Endometrium (tissue), 2 donors: Measurements from ENCODE around the gene TRAF3IP1.
A peak's percentile ranks its signal among the peaks of the same experiment; 100 is the strongest.
"Not testable (repeated sequence)": the region's sequence is repeated elsewhere in the genome, so short reads cannot be mapped to it uniquely, and the experiment has no call there.

Experiments used
- FAIRE-seq: peaks from 2 replicates; lab custom pipeline; 2012; peaks lifted over from hg19 to GRCh38; lab: Jason Lieb, UNC
- donor health status: control.
- donor health status: control.

TRAF3IP1 gene

DNA sequence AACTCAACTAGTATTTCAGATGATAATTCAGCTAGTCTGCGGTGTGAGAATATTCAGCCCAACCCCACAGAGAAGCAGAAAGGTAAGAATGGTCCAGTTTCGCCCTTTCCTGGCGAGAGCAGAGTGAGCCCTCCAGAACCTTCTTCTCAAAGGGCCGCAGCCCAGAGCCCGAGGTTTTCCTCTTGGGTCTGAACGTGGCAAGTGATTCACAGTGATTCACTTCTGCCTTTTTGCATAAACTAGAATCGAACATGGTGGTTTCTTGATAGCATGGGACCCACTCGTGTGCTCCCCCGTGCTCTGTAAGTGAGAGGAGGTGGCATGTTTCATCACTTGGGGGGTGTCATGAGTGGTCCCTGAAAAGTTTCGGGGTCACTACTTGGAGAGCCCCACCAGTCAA, 24.2 kb downstream of the TRAF3IP1 start:
- FAIRE-seq: no peak

DNA sequence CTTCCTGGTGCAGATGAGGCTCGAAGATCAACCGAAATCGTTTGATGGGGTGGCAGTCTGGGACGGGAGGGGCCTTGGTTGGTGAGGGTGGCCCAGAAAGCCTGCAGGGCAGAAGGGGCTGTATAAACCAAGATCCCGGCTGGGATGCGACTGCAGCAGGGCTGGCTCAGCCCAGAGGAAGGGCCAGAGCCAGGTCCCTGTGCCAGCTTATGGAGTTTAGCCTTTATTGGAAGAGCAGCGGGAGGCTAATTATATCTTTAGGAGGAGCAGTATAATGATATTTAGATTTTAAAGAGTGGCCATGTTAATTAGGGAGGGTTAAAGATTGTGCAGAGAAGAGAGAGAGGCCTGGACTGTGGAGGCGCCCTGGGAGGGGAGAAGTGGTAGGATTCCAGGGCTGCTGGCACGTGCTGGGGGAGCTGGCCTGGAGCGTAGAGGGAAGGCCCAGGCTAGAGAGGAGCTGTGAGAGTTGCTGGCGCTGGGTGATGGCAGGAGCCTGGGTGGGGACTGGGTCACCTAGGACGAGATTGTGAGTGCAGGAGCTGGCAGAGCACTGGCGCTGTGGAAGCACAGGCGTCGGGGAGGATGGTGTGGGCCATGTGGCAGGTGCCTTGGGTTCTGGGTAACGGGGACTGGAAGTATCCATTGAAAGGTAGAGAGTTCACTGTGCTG, 25.1 kb downstream of the TRAF3IP1 start:
- no peak for FAIRE-seq

DNA sequence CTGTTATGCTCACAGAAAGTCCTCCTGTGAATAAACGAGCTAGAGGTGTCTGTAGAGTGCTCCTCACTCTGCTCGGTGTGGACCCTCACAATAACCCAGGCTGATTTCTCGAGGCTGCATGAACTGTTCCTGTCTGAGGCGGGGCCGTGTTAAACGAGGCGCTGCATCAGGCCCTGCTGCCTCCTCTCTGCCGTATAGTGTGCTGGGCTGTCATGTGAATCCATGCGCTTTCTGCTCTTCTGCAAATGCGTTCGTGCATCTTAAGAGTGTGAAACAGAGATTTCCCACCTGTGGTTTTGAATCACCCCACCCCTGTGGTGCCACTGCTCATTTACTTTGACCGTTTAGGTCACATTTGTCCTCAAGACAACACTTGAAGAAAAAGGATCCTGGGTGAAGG, 26.2 kb downstream of the TRAF3IP1 start:
- FAIRE-seq: no peak

DNA sequence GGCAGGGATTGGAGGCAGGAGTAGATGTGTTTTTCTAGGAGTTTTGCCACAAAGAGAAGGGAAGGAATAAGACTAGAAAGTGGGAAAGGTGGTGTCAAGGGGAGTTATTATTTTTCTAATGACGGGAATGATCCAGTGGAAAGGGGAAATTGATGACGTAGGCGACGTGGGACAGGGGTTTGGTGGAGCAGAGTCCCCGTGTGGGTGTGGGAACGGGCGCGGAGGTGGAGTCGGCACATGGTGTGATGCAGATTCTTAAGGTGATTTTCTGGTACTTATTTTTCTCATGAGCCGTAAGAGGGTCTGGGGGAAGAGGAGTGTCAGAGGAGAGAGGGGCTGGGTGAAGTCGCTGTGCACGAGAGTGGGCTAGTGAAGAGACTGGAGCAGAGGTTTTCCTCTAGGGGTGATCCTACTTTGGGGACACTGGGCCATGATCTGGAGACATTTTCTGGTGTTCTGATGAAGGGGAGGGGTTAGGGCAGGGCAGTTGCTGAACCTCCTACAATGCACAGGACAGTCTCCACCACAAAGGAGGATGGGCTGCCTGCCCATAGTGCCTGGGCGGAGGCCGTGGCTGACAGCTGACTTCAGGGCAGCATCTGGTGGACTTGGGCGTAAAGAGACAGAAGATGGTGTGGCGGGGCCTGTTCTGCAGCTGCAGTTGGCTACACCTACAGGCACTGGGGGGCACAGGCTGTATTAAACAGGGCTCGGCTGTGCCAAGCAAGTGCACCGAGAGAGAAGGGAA, 30.0 kb downstream of the TRAF3IP1 start:
- no peak for FAIRE-seq

DNA sequence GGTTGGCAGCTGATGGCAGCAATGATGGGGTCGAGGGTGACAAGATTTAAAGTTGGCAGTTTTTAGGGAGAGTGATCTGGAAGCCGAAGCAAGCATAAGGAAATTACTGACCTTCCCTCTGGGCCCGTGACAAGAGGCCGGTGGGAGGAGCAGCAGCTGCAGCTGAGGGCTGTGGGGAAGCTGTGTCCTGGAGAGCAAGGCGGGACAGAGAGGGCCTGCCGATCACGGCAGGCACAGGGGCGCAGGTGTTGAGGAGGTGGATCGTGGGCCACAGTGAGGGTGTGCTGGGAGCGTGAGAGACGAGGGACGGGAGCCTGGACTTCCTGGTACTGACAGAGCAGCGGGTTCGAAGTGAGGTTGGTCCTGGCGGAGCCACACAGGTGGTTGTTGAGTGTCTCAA, 31.0 kb downstream of the TRAF3IP1 start:
- FAIRE-seq: no peak

DNA sequence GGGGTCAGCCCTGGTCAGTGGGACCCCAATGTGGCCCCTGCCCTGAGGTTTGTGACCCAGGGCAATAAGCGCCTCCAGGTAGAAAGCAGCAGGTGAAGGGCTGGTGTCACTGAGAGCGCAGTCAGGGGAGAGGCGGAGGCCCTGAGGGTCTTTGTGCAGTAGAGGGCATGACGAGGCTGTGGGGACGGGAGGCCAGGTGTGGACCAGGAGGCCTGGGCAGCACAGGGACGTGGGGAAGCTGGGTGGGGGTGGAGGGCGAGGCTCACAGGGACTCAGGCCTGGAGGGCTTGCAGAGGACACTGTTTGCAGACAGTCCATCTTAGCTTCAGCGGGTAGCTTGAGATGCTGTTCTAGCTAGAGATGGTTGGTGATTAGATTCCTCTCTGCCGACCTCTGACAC, 32.0 kb downstream of the TRAF3IP1 start:
- FAIRE-seq: no peak

DNA sequence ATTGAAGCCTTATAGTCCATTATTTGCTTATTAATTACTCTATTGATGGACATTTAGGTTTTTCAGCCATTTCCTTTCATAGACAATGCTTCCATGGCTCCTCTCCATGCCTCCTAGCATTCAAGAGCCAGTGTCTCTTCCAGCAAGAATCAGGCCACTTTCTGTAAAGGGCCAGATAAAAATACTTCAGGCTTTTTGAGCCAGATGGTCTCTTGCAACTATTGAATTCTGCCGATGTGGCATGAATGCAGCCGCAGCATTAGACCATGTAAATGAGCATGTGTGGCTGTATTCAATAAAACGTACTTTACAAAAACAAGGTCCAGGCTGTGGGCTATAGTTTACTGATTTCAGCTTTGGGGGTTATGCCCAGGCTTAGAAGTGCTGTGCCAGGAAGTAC, 38.5 kb downstream of the TRAF3IP1 start:
- FAIRE-seq: no peak

DNA sequence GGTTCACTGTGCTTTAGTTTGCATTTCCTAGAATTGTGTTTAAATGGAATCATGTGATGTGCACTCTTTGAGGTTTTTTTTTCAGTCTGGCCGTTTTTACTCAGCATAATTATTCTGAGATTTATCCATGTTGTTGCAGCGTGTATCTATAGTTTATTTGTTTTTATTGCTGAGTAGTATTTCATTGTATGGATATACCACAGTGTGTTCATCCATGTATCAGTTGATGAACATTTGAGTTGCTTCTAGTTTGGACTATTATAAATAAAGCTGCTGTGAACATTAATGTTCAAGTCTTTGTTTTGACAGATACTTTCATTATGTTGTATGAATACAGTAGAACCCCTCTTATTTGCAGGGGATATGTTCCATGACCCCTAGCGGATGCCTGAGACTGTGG, 39.1 kb downstream of the TRAF3IP1 start:
- no peak for FAIRE-seq

DNA sequence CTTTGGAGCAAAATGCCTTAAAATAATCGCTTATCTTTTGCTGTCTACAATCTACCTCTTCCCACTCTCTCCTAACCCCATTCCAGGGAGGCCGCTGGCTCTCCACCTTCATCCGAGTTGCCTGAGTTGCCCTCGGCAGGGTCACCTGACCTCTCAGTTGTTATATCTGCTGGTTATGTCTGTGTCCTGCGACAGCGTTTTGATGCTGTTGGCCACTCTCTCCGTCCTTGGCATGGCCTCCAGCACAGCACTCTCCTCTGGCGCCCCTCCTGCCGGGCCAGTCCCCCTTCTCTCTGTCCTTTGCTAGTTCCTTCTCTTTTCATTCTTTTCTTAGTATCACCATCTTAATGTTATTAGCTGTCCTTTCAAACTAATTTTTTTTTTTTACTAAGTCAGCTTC, 41.6 kb downstream of the TRAF3IP1 start:
- no peak for FAIRE-seq

DNA sequence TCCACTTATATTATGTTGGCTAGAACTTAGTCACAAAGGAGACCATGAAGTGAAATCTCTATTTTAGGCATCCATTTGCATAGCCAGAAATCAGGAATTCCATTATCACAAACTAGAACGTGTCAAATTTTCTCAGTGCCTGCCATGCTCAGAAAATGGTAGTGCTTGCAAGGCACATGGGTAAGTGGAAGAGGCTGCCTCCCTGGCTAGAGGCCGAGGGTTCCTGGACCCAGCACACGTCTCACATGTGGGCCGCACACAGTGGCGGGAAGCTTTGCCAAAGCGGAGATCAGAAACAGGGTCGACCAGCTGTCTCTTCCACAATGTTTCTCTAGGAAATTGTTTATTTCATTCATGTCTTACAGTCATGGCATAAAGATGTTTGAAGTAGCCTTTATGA, 42.3 kb downstream of the TRAF3IP1 start:
- no peak for FAIRE-seq

DNA sequence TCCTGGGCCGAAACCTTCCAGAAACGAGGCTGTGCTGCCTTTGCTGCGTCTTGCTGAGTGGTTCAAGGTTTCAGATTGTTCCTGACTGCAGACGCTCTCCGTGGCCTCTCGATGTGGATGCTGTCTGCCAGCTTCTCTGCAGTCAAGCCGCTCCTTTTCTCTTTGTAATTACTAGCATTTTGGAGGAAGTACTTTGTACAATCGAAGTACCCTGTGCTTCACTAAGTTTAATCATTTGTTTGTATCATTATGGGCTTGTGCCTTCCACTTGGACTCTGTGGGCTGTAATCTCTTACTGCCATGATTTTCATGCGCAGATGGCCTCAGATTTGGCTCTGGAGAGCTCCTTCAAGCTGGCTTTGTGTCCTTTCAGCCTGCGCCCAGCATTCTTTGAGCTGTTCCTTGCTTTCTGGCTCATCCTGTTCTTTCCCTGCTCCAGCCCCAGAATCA, 49.3 kb downstream of the TRAF3IP1 start:
- no peak for FAIRE-seq

DNA sequence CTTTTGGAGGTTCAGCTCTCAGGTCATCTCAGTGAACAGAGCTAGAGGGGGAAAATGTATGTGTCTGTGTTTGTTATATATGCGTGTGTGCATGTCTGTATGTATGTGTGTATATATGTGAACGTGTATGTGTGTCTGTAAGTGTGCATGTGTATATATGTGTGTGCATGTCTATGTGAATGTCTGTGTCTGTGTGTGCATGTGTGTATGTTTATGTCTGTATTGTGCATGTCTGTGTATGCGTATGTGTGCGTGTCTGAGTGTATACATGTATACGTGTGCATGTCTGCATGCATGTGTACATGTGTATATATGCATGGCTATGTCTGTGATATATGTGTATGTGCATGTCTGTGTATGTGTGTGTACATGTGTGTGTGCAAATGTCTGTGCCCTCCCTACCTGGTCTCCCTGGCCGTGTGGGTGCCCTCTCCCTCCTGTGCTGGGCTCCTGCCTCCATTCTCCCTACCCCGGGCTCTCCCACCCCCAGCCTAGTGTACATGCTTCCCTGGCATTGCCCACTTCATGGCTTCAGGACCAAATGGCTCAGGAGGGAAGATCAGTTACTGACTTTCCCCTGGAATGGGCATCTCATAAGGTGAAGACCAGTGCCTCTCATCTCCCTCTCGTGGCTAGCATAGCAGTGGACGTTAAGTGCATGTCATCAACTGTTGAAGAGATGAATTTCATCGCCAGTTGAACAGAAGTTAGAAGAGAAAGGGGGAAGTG, 49.9 kb downstream of the TRAF3IP1 start:
- no peak for FAIRE-seq

DNA sequence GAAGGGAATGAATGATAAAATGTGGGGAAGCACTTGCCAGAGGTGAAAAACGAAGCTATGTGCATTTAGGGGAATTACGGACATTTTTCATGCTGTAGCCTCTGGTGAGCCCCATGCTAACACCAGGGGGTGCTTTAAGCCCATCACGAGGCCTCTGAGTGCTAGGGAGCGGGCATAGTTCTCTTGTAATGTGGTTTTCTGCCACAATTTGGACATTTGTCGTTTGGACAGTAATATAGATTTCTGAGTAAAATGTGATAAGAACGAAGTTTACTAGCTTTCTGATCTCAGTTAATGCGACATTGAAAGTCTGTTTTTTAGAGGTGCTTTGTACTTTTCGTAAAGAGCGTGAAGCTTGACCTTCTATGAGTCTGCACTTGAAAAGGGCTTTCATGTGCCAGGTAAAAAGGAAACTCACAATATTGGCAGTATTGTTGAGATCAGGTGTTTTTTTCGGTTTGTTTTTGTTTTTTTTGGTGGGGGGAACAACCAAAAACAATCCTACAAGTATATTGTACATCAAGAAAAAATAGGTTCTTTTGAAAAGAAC, 50.6 kb downstream of the TRAF3IP1 start:
- FAIRE-seq: peak; percentile 57

DNA sequence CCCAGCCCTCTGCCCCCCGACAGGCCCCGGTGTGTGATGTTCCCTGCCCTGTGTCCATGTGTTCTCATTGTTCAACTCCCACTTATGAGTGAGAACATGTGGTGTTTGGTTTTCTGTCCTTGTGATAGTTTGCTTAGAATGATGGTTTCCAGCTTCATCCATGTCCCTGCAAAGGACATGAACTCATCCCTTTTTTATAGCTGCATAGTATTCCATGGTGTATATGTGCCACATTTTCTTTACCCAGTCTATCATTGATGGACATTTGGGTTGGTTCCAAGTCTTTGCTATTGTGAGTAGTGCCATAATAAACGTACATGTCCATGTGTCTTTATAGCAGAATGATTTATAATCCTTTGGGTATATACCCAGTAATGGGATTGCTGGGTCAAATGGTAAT, 52.0 kb downstream of the TRAF3IP1 start:
- FAIRE-seq: not testable (repeated sequence)

DNA sequence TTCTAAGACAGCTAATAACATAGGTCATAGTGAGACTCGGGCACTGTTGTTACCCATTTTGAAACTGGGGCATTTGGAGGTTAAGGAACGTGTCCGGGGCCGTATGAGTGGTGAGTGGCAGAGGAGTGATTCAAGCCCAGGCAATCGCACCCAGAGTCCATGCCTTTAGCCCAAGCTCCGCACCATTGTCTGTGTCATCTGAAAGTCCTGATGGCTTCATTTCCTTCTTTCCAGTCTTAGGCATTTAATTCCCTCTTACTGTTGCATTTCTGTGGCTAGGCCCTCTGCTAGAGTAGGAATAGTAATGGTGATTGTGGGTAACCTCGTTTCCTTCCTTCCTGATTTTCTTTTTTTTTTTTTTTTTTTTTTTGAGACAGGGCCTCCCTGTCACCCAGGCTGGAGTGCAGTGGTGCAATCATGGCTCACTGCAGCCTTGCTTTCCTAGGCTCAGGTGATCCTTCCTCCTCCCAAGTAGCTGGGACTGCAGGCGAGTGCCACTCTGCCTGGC, 56.6 kb downstream of the TRAF3IP1 start:
- FAIRE-seq: no peak

DNA sequence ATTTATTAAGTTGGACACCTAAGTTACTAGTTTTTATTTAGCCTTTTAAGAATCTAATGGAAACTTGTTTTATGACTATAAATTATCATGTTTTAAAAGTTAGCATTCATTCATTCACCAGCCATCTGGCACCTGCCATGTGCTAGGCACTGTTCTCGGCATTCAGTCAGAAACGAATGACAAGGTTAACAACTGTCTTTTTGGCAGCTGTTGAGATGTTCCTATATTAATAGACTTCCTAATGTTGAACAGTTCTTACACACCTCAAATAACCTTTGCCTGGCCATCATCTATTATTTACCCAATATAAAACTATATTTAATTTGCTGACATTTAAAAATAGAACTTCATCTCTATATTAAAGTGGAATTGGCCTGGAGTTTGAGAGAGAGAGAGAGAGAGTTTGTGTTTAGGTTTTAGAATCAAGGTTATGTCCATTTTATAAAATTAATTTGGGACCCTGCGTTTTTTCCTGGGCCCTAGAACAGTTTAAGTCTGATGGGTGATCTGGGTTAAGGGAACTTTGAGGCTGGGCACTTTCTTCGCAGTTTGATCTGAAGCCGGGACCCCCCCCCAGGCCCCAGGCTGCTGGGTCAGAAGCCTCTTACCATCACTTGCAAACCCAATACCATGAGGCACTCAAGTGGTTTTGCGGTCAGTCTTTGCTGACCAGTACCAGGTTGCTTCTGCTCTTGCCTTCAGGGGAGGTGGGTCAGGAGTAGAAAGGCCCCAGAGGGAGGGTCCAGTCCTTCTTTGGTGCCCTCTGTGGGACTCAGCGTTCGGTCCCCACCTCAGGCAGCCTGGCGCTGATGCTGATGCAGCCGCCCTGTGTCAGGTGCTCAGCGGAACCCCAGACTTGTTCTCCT, 58.1 kb downstream of the TRAF3IP1 start:
- peak; percentile 4 for FAIRE-seq

DNA sequence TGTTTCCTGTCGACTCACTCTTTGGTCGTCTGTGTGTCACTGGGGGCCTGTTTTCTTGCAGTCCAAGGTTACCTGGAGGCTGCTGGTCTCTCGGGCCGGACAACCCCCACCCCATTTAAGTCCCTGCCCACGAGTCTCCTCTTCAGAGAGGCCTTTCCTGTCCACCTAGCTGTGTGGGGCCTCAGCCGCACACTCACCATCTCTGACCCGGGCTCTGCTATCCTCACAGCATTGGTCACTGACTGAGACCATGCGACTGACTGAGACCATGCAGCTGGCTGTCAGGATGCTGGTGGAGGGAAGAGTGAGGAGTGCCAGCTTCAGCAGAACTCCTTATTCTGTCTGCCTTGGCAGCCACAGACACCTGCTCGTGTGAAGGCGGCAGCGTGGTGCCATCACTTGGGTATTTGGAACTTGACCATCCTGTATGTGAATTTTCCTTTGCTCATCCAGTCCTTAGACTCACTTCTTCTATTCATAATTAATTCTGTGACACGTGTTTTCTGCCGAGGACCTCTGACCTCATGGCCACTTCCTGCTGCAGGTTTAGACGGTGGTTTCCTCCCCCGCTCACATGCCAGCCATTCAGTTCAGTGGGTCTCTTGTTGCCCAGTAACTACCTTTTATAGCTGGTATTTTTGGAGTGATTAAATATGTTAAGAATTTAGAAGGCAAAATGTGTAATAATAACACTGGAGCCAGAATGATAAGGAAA, 58.9 kb downstream of the TRAF3IP1 start:
- no peak for FAIRE-seq

DNA sequence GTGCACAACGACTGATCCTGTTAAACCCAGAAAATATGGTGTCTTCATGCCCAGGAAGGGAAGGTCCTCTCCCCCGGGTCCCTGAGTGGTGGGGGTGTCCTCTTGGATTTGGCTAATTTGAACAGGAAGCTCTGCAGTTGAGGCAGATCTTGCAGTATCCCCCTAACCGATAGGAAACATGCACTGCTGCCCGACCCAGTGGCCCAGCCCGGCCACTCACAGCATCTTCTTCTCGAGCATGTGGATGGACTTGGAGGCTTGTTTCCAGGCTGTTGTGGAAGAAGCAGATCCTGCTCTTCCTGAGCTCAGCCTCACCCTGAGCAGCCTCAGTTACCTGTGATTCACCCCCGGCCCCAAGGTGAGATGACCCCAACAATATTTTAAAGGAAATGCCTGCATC, 60.0 kb downstream of the TRAF3IP1 start:
- no peak for FAIRE-seq

DNA sequence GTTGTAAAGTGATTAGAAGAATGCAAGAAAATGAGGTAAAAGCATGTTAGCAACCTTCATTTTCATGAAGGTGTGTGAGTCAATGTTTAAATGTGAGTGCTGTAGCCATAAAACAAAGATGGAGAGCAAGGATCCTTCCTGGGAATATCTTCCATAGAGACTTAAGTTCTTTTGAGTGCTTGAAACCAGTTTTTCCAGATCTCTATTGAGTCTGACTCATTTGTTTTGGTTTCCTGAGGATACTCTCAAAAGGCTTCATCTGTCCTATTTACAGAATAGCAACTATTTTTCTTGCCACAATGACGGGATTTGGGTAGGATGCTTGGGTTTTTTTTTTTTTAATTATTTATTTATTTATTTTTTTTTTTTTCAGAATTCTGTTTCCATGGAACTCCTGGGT, 60.5 kb downstream of the TRAF3IP1 start:
- peak; percentile 51 for FAIRE-seq

DNA sequence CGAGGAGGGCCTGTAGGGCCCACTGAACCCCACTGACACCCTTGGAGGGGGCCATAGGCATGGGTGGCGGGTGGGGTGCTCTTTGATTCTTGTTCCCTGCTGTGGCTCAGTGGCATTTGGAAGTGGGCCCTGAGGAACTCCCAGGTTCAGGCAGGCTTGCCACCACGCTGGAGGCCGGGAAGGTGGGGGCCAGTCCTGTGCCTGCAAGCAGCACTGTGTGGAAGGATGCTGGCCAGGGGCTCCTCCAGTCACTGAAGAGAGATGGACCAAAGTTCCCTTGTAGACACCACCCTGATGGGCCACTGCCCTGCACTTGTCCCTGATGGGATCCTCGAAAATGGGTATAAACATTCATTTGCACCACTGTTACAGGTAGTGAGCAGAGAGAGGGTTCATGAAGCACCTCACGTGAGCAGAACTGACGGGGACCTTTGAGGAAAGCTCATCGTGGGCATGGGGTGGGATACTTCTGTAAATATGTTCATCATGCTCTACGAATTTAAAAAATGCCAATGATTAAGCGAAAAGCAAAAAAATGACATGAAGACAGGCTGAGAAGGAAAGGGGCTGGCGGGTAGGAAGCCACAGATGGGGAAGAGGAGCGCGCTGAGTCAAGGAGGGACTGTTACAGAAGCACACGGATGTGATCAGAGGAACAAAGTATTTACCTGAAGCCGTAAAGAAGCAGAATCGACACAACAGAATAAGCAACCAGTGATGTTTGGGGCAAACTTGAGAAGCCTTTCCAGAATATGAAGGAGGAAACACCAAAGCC, 61.2 kb downstream of the TRAF3IP1 start:
- FAIRE-seq: no peak
